Measurements from ENCODE around the gene PTPN2. TPM values are rescaled to one million over a fixed set of nuclear protein-coding genes. Genes with fewer than 3 reads are reported as not detected.

The PTPN2 gene
- total and polyA plus RNA-seq, 2 donors: 116 to 155 TPM

- Histone ChIP-seq H3K27ac (ENCODE audit: low read depth in 1 of 2, low read length in 1 of 2) (no peak overlapping the region), H3K4me3 (ENCODE audit: low read length in 2 of 2) (no peak overlapping the region), H3K27me3 (ENCODE audit: control insufficient read depth in 2 of 2, insufficient read depth in 1 of 2, low read length in 1 of 2) (no peaks in the 10 kb centered on the region), H3K9me3 (ENCODE audit: control insufficient read depth in 2 of 2, insufficient read depth in 1 of 2, low read length in 1 of 2) (peaks cover 0 to 12% of the 10 kb centered on the region in 2 donors), H3K4me1 (ENCODE audit: control insufficient read depth in 2 of 2, insufficient read depth in 2 of 2, low read length in 2 of 2) (peaks cover 8 to 50% of the 10 kb centered on the region in 2 donors), H3K36me3 (ENCODE audit: control insufficient read depth in 2 of 2, insufficient read depth in 2 of 2, low read length in 1 of 2) (peaks cover 2 to 19% of the 10 kb centered on the region in 2 donors)
- no peak for DNase-seq (ENCODE audit: low read depth in 6 of 9, low spot score in 9 of 9)
- WGBS: 98% methylated on average over 15 of the region's 15 CpGs
Measured at GRCh38 chr18:12770469-12771219, 113.4 kb downstream of the PTPN2 start.

- DNase-seq (ENCODE audit: low read depth in 6 of 9, low spot score in 9 of 9): no peak
- no peaks in the 10 kb centered on the region for H3K27me3 ChIP-seq (ENCODE audit: control insufficient read depth in 2 of 2, insufficient read depth in 1 of 2, low read length in 1 of 2)
- 97% methylated on average over 4 of the region's 4 CpGs for WGBS
- no peak overlapping the region for H3K27ac ChIP-seq (ENCODE audit: low read depth in 1 of 2, low read length in 1 of 2)
- H3K36me3 ChIP-seq (ENCODE audit: control insufficient read depth in 2 of 2, insufficient read depth in 2 of 2, low read length in 1 of 2): peaks cover 2 to 19% of the 10 kb centered on the region in 2 donors
- H3K9me3 ChIP-seq (ENCODE audit: control insufficient read depth in 2 of 2, insufficient read depth in 1 of 2, low read length in 1 of 2): peaks cover 0 to 4% of the 10 kb centered on the region in 2 donors
- no peak overlapping the region for H3K4me3 ChIP-seq (ENCODE audit: low read length in 2 of 2)
- H3K4me1 ChIP-seq (ENCODE audit: control insufficient read depth in 2 of 2, insufficient read depth in 2 of 2, low read length in 2 of 2): peaks cover 16 to 58% of the 10 kb centered on the region in 2 donors
Measured at GRCh38 chr18:12769644-12770440, 114.2 kb downstream of the PTPN2 start.

- H3K4me1 ChIP-seq (ENCODE audit: control insufficient read depth in 2 of 2, insufficient read depth in 2 of 2, low read length in 2 of 2): peaks cover 16 to 63% of the 10 kb centered on the region in 2 donors
- H3K27ac ChIP-seq (ENCODE audit: low read depth in 1 of 2, low read length in 1 of 2): no peak overlapping the region
- no peaks in the 10 kb centered on the region for H3K27me3 ChIP-seq (ENCODE audit: control insufficient read depth in 2 of 2, insufficient read depth in 1 of 2, low read length in 1 of 2)
- H3K9me3 ChIP-seq (ENCODE audit: control insufficient read depth in 2 of 2, insufficient read depth in 1 of 2, low read length in 1 of 2): peaks cover 0 to 3% of the 10 kb centered on the region in 2 donors
- H3K36me3 ChIP-seq (ENCODE audit: control insufficient read depth in 2 of 2, insufficient read depth in 2 of 2, low read length in 1 of 2): peaks cover 2 to 24% of the 10 kb centered on the region in 2 donors
- WGBS: 98% methylated on average over 3 of the region's 3 CpGs
- no peak for DNase-seq (ENCODE audit: low read depth in 6 of 9, low spot score in 9 of 9)
- no peak overlapping the region for H3K4me3 ChIP-seq (ENCODE audit: low read length in 2 of 2)
Measured at GRCh38 chr18:12769136-12769535, 114.9 kb downstream of the PTPN2 start.

- Histone ChIP-seq H3K27ac (ENCODE audit: low read depth in 1 of 2, low read length in 1 of 2) (no peak overlapping the region), H3K36me3 (ENCODE audit: control insufficient read depth in 2 of 2, insufficient read depth in 2 of 2, low read length in 1 of 2) (peaks cover 2 to 29% of the 10 kb centered on the region in 2 donors), H3K4me1 (ENCODE audit: control insufficient read depth in 2 of 2, insufficient read depth in 2 of 2, low read length in 2 of 2) (peaks cover 16 to 66% of the 10 kb centered on the region in 2 donors), H3K9me3 (ENCODE audit: control insufficient read depth in 2 of 2, insufficient read depth in 1 of 2, low read length in 1 of 2) (peaks cover 0 to 3% of the 10 kb centered on the region in 2 donors), H3K4me3 (ENCODE audit: low read length in 2 of 2) (no peak overlapping the region), H3K27me3 (ENCODE audit: control insufficient read depth in 2 of 2, insufficient read depth in 1 of 2, low read length in 1 of 2) (no peaks in the 10 kb centered on the region)
- no peak for DNase-seq (ENCODE audit: low read depth in 6 of 9, low spot score in 9 of 9)
- 93% methylated on average over 3 of the region's 3 CpGs for WGBS
Measured at GRCh38 chr18:12768625-12769024, 115.4 kb downstream of the PTPN2 start.

- Histone ChIP-seq H3K27ac (ENCODE audit: low read depth in 1 of 2, low read length in 1 of 2) (no peak overlapping the region), H3K4me1 (ENCODE audit: control insufficient read depth in 2 of 2, insufficient read depth in 2 of 2, low read length in 2 of 2) (peaks cover 16 to 62% of the 10 kb centered on the region in 2 donors), H3K36me3 (ENCODE audit: control insufficient read depth in 2 of 2, insufficient read depth in 2 of 2, low read length in 1 of 2) (peaks cover 2 to 25% of the 10 kb centered on the region in 2 donors), H3K27me3 (ENCODE audit: control insufficient read depth in 2 of 2, insufficient read depth in 1 of 2, low read length in 1 of 2) (no peaks in the 10 kb centered on the region), H3K4me3 (ENCODE audit: low read length in 2 of 2) (no peak overlapping the region), H3K9me3 (ENCODE audit: control insufficient read depth in 2 of 2, insufficient read depth in 1 of 2, low read length in 1 of 2) (peaks cover 0 to 3% of the 10 kb centered on the region in 2 donors)
- DNase-seq (ENCODE audit: low read depth in 6 of 9, low spot score in 9 of 9): no peak
- 98% methylated on average over 9 of the region's 9 CpGs for WGBS
Measured at GRCh38 chr18:12767580-12768155, 116.4 kb downstream of the PTPN2 start.

- Histone ChIP-seq H3K36me3 (ENCODE audit: control insufficient read depth in 2 of 2, insufficient read depth in 2 of 2, low read length in 1 of 2) (peaks cover 2 to 24% of the 10 kb centered on the region in 2 donors), H3K27me3 (ENCODE audit: control insufficient read depth in 2 of 2, insufficient read depth in 1 of 2, low read length in 1 of 2) (no peaks in the 10 kb centered on the region), H3K4me1 (ENCODE audit: control insufficient read depth in 2 of 2, insufficient read depth in 2 of 2, low read length in 2 of 2) (peaks cover 16 to 64% of the 10 kb centered on the region in 2 donors), H3K9me3 (ENCODE audit: control insufficient read depth in 2 of 2, insufficient read depth in 1 of 2, low read length in 1 of 2) (peaks cover 0 to 3% of the 10 kb centered on the region in 2 donors), H3K4me3 (ENCODE audit: low read length in 2 of 2) (no peak overlapping the region), H3K27ac (ENCODE audit: low read depth in 1 of 2, low read length in 1 of 2) (peak overlapping the region in 1 of 2 donors; percentile 88)
- no peak for DNase-seq (ENCODE audit: low read depth in 6 of 9, low spot score in 9 of 9)
- WGBS: 93% methylated on average over 13 of the region's 13 CpGs
Measured at GRCh38 chr18:12766986-12767433, 117.0 kb downstream of the PTPN2 start.

GRCh38 chr18:12765586-12765985 is 118.5 kb downstream of the PTPN2 start:
- peak overlapping the region; percentile 15 to 88 for H3K27ac ChIP-seq (ENCODE audit: low read depth in 1 of 2, low read length in 1 of 2)
- peaks cover 0 to 5% of the 10 kb centered on the region in 2 donors for H3K9me3 ChIP-seq (ENCODE audit: control insufficient read depth in 2 of 2, insufficient read depth in 1 of 2, low read length in 1 of 2)
- H3K4me3 ChIP-seq (ENCODE audit: low read length in 2 of 2): no peak overlapping the region
- no peaks in the 10 kb centered on the region for H3K27me3 ChIP-seq (ENCODE audit: control insufficient read depth in 2 of 2, insufficient read depth in 1 of 2, low read length in 1 of 2)
- 90% methylated on average over 11 of the region's 11 CpGs for WGBS
- H3K4me1 ChIP-seq (ENCODE audit: control insufficient read depth in 2 of 2, insufficient read depth in 2 of 2, low read length in 2 of 2): peaks cover 16 to 57% of the 10 kb centered on the region in 2 donors
- peaks cover 2 to 24% of the 10 kb centered on the region in 2 donors for H3K36me3 ChIP-seq (ENCODE audit: control insufficient read depth in 2 of 2, insufficient read depth in 2 of 2, low read length in 1 of 2)
- DNase-seq (ENCODE audit: low read depth in 6 of 9, low spot score in 9 of 9): no peak

- WGBS: 75% methylated on average over 8 of the region's 8 CpGs
- no peaks in the 10 kb centered on the region for H3K27me3 ChIP-seq (ENCODE audit: control insufficient read depth in 2 of 2, insufficient read depth in 1 of 2, low read length in 1 of 2)
- no peak overlapping the region for H3K4me3 ChIP-seq (ENCODE audit: low read length in 2 of 2)
- H3K4me1 ChIP-seq (ENCODE audit: control insufficient read depth in 2 of 2, insufficient read depth in 2 of 2, low read length in 2 of 2): peaks cover 16 to 57% of the 10 kb centered on the region in 2 donors
- H3K9me3 ChIP-seq (ENCODE audit: control insufficient read depth in 2 of 2, insufficient read depth in 1 of 2, low read length in 1 of 2): peaks cover 0 to 10% of the 10 kb centered on the region in 2 donors
- peak overlapping the region; percentile 26 to 88 for H3K27ac ChIP-seq (ENCODE audit: low read depth in 1 of 2, low read length in 1 of 2)
- peak in 1 of 9 donors; percentile 53 for DNase-seq (ENCODE audit: low read depth in 6 of 9, low spot score in 9 of 9)
- H3K36me3 ChIP-seq (ENCODE audit: control insufficient read depth in 2 of 2, insufficient read depth in 2 of 2, low read length in 1 of 2): peaks cover 2 to 29% of the 10 kb centered on the region in 2 donors
Measured at GRCh38 chr18:12765126-12765525, 118.9 kb downstream of the PTPN2 start.
